Measurements from ENCODE around the gene ITFG1. TPM values are rescaled to one million over a fixed set of nuclear protein-coding genes. Genes with fewer than 3 reads are reported as not detected.
"Not testable (repeated sequence)": the region's sequence is repeated elsewhere in the genome, so short reads cannot be mapped to it uniquely, and the experiment has no call there.

The ITFG1 gene
- total RNA-seq, 2 donors from 2014 or later, result 47.7 to 68.6 TPM

DNA sequence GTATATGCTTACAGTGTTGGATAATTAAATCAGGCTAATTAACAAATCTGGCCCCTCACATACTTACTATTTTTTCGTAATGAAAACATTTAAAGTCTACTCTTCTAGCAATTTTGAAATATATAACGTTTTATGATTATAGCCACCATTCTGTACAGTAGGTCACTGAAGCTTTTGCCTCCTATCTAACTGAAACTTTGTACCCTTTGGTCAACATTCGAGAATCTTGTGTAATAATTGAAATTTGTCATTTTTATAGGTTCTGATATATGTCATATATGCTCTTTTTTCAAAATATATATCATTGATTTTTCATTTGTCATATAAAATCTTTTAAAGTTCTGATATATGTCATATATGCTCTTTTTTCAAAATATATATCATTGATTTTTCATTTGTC is 12.9 kb upstream of the ITFG1 start:
- Histone ChIP-seq H3K4me1 (ENCODE audit: control insufficient read depth in 1 of 2, low read depth in 2 of 2) (peaks cover 7% of the 10 kb centered on the region in 2 donors), H3K4me3 (no peak overlapping the region), H3K27me3 (replicated peaks; ENCODE audit: insufficient read depth) (no peaks in the 10 kb centered on the region), H3K9me3 (no peaks in the 10 kb centered on the region), H3K36me3 (no peaks in the 10 kb centered on the region), H3K27ac (no peak overlapping the region)
- no peak for DNase-seq (ENCODE audit: low spot score)
- no peak for ATAC-seq (ENCODE audit: insufficient number of reproducible peaks, low FRiP score, low read depth)
- TF ChIP-seq, protein P1, sequence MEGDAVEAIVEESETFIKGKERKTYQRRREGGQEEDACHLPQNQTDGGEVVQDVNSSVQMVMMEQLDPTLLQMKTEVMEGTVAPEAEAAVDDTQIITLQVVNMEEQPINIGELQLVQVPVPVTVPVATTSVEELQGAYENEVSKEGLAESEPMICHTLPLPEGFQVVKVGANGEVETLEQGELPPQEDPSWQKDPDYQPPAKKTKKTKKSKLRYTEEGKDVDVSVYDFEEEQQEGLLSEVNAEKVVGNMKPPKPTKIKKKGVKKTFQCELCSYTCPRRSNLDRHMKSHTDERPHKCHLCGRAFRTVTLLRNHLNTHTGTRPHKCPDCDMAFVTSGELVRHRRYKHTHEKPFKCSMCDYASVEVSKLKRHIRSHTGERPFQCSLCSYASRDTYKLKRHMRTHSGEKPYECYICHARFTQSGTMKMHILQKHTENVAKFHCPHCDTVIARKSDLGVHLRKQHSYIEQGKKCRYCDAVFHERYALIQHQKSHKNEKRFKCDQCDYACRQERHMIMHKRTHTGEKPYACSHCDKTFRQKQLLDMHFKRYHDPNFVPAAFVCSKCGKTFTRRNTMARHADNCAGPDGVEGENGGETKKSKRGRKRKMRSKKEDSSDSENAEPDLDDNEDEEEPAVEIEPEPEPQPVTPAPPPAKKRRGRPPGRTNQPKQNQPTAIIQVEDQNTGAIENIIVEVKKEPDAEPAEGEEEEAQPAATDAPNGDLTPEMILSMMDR (IDR thresholded peaks at IDR 0.05), result no peak

DNA sequence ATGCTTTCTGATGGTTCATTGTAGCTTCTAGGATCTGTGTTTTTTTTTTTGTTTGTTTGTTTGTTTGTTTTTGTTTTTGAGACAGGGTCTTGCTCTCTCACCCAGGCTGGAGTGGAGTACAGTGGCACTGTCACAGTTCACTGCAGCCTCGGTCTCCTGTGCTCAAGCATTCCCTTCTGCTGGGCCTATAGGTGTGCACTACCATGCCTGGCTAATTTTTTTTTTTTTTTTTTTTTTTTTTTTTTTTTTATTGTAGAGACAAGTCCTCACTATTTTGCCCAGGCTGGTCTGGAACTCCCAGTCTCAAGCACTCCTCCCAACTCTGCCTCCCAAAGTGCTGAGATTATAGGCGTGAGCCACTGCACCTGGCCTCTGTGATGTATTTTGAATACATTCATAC is 12.1 kb upstream of the ITFG1 start:
- DNase-seq (ENCODE audit: low spot score); H3K4me3 ChIP-seq; H3K36me3 ChIP-seq; H3K9me3 ChIP-seq; H3K27ac ChIP-seq; H3K4me1 ChIP-seq (ENCODE audit: control insufficient read depth in 1 of 2, low read depth in 2 of 2); H3K27me3 ChIP-seq (replicated peaks; ENCODE audit: insufficient read depth); ATAC-seq (ENCODE audit: insufficient number of reproducible peaks, low FRiP score, low read depth): not testable (repeated sequence)

DNA sequence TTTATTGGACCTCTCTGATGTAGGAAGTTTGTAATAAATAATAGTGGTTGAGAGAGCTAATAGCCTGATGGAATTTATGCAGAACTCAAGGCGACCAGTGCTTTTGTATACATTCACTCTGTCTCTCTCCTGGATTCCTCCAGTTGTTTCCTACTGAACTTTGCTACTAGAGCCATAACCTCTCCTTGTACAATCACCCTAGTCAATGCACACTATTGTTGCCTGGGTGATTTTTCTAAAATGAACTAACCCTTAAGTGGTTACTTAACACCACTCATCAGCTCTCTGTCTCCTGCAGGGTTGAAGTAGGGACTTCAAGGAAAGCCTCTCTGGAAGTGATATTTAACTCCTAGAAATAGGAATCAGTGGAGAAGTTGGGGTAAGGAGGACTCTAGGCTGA is 9.9 kb upstream of the ITFG1 start:
- no peaks in the 10 kb centered on the region for H3K9me3 ChIP-seq
- H3K27me3 ChIP-seq (replicated peaks; ENCODE audit: insufficient read depth), result no peaks in the 10 kb centered on the region
- H3K4me3 ChIP-seq, result no peak overlapping the region
- H3K4me1 ChIP-seq (ENCODE audit: control insufficient read depth in 1 of 2, low read depth in 2 of 2), result peaks cover 0 to 1% of the 10 kb centered on the region in 2 donors
- TF ChIP-seq, protein P1 (IDR thresholded peaks at IDR 0.05), result no peak
- no peaks in the 10 kb centered on the region for H3K36me3 ChIP-seq
- no peak overlapping the region for H3K27ac ChIP-seq
- no peak for DNase-seq (ENCODE audit: low spot score)
- no peak for ATAC-seq (ENCODE audit: insufficient number of reproducible peaks, low FRiP score, low read depth)

GRCh38 chr16:47470211-47470610 is 9.3 kb upstream of the ITFG1 start:
- ATAC-seq (ENCODE audit: insufficient number of reproducible peaks, low FRiP score, low read depth) (no peak), DNase-seq (ENCODE audit: low spot score) (no peak)
- H3K27ac ChIP-seq, result no peak overlapping the region
- H3K27me3 ChIP-seq (replicated peaks; ENCODE audit: insufficient read depth), result no peaks in the 10 kb centered on the region
- H3K4me3 ChIP-seq, result no peak overlapping the region
- peaks cover 0 to under 1% of the 10 kb centered on the region in 2 donors for H3K4me1 ChIP-seq (ENCODE audit: control insufficient read depth in 1 of 2, low read depth in 2 of 2)
- no peaks in the 10 kb centered on the region for H3K9me3 ChIP-seq
- H3K36me3 ChIP-seq, result no peaks in the 10 kb centered on the region
- TF ChIP-seq, protein P1 (IDR thresholded peaks at IDR 0.05), result no peak

DNA sequence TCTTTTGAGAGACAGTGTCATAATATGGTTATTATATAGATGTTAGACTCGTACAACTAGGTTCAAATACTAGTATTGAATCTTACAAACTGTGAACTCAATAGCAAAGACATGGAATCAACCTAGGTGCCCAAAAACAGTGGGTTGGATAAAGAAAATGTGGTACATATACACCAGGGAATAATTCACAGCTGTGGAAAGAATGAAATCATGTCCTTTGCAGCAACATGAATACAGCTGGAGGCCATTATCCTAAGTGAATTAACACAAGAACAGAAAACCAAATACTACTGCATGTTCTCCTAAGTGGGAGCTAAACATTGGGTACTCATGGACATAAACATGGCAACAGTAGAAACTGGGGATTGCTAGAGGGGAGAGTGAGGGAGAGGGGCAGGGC is 8.4 kb upstream of the ITFG1 start:
- ATAC-seq (ENCODE audit: insufficient number of reproducible peaks, low FRiP score, low read depth), result no peak
- TF ChIP-seq, protein P1 (IDR thresholded peaks at IDR 0.05), result no peak
- H3K4me3 ChIP-seq, result no peak overlapping the region
- no peak overlapping the region for H3K27ac ChIP-seq
- H3K27me3 ChIP-seq (replicated peaks; ENCODE audit: insufficient read depth), result no peaks in the 10 kb centered on the region
- no peaks in the 10 kb centered on the region for H3K9me3 ChIP-seq
- peaks cover 5 to 11% of the 10 kb centered on the region in 2 donors for H3K4me1 ChIP-seq (ENCODE audit: control insufficient read depth in 1 of 2, low read depth in 2 of 2)
- H3K36me3 ChIP-seq, result no peaks in the 10 kb centered on the region
- DNase-seq (ENCODE audit: low spot score), result no peak

DNA sequence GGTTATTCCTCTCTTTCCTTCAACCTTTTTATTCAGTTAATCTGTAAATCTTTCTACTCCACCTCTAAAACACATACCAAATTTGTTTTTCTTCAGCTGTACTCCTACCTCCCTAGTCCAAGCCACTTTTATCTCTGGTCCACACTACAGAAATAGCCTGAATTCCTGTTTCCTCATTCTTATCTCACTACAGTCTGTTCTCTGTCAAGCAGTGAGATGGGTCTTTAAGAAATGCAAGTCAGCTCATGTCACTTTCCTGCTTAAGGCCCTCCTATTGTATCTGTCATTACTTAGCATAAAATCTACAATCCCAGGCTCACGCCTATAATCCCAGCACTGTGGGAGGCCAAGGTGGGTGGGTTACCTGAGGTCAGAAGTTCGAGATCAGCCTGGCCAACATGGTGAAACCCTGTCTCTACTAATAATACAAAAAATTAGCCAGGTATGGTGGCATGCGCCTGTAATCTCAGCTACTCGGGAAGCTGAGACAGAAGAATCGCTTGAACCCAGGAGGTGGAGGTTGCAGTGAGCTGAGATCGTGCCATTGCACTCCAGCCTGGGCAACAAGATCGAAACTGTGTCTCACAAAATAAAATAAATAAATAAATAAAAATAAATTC is 7.3 kb upstream of the ITFG1 start:
- peaks cover 7 to 21% of the 10 kb centered on the region in 2 donors for H3K4me1 ChIP-seq (ENCODE audit: control insufficient read depth in 1 of 2, low read depth in 2 of 2)
- not testable (repeated sequence) for H3K4me3 ChIP-seq; H3K27ac ChIP-seq; H3K9me3 ChIP-seq; H3K36me3 ChIP-seq; ATAC-seq (ENCODE audit: insufficient number of reproducible peaks, low FRiP score, low read depth); DNase-seq (ENCODE audit: low spot score); H3K27me3 ChIP-seq (replicated peaks; ENCODE audit: insufficient read depth)
